ENCODE measurements around the gene UNC93B1.

The UNC93B1 gene

DNA sequence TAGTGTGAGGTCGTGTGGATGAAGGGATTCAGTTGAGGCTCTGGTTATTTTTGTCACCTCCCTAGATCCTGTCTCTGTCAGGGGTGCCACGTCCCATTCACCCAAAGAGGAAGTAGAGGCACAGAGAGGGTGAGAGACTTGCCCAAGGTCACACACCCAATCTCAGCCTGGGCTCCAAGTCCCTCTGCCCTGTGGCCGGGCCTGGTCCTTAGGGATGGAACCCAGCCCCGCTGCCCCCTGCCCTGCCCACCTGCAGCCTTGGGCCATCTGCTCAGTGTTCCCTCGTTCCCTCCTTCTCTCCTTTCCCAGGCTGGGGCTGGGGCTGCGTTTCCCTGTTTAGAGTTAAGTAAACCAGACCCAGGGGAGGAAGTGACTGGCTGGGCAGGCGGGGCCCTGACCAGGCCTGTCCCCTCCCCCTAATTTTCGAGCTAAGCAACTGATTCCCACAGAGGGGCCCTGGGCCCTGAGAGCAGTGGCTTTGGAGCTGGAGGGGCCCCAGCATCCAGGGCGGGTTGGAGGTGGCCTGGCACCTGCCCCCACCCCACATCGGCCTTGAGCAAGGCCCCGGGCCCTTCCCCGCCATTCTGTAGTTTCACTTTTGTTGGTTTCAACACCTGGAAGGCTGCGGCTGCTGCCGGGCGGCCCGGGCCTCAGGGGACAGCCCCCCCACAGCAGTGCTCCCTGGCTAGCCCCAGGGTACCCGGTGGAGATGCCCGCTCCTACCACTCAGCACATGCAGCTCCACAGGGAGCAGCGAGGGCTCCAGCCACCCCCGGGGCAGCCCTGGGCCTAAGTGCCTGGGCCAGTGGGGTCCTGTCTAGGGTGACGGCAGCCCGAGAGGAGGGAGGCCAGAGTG lies 36.4 kb upstream of the UNC93B1 start:
- CTCF ChIA-PET = interaction anchor here (0.7 kb wide), 2 partner anchors 134 to 1320 kb away, joined by 3 read pairs; no protein-coding TSS in a partner anchor
- peak overlapping the region; percentile 81 for H3K27ac ChIP-seq

DNA sequence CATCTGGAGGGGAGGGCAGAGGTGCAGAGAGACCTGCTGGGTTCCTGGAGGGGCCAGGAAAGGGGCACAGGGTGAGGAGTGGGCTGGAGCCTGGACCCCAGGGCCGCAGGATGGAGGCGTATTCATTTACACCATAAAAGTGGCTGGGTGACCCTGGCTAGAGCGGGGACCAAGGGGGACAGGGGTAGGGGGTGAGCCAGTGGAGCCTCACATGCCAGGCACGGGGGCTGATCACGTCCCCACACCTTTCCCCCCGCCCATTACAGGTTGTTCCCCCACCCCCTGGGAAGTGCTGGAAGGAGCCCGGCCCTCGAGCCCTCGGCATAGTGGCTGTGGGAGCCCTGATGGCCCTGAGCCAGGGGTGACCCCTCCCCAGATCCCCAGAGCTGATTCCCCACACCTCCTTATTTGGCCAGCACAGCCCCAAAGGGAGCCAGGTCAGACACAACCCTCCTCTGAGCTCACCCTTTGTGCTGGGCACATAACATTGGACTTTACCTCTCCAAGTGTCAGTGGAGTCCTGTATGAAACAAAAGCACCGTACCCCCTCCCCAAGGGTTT lies 35.7 kb upstream of the UNC93B1 start:
- peak; percentile 37 for DNase-seq (ENCODE audit: low spot score)
- H3K27ac ChIP-seq = peak overlapping the region; percentile 81
- CTCF ChIA-PET = interaction anchor here (0.5 to 1.1 kb wide), 2 partner anchors 19 to 166 kb away, joined by 3 read pairs; no protein-coding TSS in a partner anchor
- POLR2A ChIA-PET (ENCODE audit: low non-redundant PET) = no interaction called here
- TF ChIP-seq, protein P1, sequence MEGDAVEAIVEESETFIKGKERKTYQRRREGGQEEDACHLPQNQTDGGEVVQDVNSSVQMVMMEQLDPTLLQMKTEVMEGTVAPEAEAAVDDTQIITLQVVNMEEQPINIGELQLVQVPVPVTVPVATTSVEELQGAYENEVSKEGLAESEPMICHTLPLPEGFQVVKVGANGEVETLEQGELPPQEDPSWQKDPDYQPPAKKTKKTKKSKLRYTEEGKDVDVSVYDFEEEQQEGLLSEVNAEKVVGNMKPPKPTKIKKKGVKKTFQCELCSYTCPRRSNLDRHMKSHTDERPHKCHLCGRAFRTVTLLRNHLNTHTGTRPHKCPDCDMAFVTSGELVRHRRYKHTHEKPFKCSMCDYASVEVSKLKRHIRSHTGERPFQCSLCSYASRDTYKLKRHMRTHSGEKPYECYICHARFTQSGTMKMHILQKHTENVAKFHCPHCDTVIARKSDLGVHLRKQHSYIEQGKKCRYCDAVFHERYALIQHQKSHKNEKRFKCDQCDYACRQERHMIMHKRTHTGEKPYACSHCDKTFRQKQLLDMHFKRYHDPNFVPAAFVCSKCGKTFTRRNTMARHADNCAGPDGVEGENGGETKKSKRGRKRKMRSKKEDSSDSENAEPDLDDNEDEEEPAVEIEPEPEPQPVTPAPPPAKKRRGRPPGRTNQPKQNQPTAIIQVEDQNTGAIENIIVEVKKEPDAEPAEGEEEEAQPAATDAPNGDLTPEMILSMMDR (conservative IDR thresholded peaks at IDR 0.05; ENCODE audit: low read depth) = no peak

More for the DNA sequence above, 36.4 kb upstream of the UNC93B1 start:
- TF ChIP-seq, protein P1 (conservative IDR thresholded peaks at IDR 0.05; ENCODE audit: low read depth) = no peak
- POLR2A ChIA-PET (ENCODE audit: low non-redundant PET) = no interaction called here
- peak; percentile 58 for DNase-seq (ENCODE audit: low spot score)

DNA sequence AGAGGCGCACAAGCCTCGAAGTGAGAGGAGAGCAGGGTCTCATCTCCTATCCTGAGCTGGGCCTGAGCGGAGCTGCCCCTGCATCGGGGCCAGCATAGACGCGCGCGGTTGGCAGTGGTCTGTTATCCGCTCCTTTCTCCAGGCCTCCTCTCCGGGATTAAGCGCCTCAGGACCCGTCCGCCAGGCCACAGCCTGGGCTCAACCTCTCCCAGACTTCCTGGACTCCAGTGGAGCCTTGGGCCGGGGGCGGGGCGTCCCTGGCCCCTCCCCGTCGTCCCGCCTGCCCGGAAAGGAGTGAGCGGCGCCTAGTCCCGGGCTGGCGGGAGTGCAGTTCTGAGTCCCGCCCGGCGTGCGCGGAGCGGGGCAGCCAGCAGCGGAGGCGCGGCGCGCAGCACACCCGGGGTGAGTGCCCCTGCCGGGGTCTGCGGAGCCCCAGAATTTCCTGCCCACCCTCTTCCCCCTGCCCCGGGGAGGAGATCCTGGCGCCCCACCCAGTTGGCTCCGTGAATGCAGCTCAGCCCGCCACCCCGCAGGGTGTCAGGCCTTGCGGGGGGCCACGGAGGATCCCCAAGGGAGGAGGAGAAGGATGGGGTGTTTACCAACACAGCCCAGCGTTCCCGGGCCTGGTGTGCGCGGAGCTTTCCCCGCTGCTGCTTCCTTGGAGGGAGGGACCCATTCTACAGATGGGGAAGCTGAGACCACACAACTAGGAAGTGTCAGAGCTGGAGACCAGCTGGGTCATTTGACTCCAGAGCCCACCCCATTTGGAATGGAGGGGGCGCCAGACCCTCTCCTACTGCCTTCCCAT lies 35.0 kb upstream of the UNC93B1 start, which contains the start of gene TCIRG1:
TSS of gene TCIRG1 (plus strand) at position 308 of the 808 bp plus-strand sequence. CDS start 2,247 bp downstream, outside the sequence.
- DNase-seq (ENCODE audit: low spot score) = peak; percentile 81
- H3K27ac ChIP-seq = peak within 1 kb of the TSS; percentile 81
- CTCF ChIA-PET = interaction anchor here (0.5 to 1.1 kb wide), 2 partner anchors 19 to 167 kb away, joined by 3 read pairs; no protein-coding TSS in a partner anchor
- POLR2A ChIA-PET (ENCODE audit: low non-redundant PET) = no interaction called here
- TF ChIP-seq, protein P1 (conservative IDR thresholded peaks at IDR 0.05; ENCODE audit: low read depth) = no peak

DNA sequence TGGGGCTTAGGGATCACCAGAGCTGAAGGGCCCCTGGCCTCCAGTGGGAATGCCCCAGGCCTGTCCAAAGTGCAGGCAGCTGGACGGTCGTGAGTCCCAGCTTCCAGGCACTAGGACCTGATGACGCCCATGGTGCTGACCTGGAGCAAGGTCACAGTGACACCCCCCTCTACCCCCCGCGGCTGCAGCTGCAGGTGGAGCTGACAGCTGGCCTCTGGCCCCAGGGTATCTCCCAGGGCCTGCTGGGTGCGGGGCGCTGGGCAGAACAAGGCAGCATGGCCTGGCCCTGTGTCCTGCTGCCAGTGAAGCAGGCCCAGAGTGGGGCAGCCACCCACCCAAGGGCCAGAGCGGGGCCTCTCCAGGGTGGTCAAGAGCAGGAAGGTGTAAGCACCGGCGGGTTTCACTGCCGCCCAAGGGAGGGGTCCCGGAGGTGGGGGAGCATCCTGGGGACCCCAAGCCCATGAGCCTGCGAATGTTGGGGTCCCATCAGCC lies 34.4 kb upstream of the UNC93B1 start:
- CTCF ChIA-PET = no interaction called here
- POLR2A ChIA-PET (ENCODE audit: low non-redundant PET) = interaction anchor here (0.5 to 0.6 kb wide), 2 partner anchors 23 to 169 kb away, joined by 3 to 5 read pairs; no protein-coding TSS in a partner anchor
- DNase-seq (ENCODE audit: low spot score) = no peak
- peak overlapping the region; percentile 81 for H3K27ac ChIP-seq
- TF ChIP-seq, protein P1 (conservative IDR thresholded peaks at IDR 0.05; ENCODE audit: low read depth) = no peak

DNA sequence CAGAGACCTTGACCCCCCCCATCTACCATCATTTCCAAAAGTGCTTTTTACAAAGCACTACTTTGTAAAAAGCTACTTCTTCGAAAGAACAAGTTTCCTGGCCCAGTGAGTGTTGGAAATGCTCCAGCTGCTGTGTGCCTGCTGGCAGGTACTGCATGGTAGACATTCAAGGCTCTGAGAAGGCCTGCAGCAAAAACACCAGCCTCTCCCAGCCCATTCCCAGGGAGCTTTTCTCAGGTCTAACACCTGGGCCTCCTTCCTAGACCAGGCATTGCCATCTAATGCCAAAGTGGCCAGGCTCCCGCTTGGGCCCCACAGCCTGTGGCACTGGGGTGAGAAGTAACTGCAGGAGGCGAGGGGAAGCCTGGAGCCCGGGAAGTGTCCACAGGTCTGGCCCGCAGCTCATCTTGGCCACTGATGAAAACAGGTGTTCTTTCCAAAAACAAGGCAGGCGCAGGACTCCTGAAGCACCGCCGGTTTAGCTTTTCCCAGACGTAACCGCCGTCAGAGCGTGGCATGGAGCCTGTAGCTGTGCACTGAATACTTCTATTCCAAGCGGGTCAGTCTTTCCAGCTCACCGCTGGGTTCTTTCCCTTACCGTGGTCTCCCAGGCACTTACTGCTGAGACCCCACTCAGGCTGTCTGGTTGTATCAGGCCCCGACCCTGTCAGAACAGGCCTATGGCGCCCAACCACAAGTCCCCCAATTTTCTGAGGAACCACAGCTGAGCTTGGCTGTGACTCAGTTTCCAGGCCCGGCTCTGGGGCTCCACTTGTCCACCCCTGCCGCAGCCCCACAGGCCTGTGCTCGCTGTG lies 33.7 kb upstream of the UNC93B1 start:
- CTCF ChIA-PET = no interaction called here
- TF ChIP-seq, protein P1 (conservative IDR thresholded peaks at IDR 0.05; ENCODE audit: low read depth) = no peak
- peak overlapping the region; percentile 81 for H3K27ac ChIP-seq
- DNase-seq (ENCODE audit: low spot score) = no peak
- POLR2A ChIA-PET (ENCODE audit: low non-redundant PET) = interaction anchor here (0.5 to 0.6 kb wide), 2 partner anchors 23 to 170 kb away, joined by 3 to 5 read pairs; no protein-coding TSS in a partner anchor

Measured in RWPE1 (cell line).